Hematopoietic multipotent progenitor cell treated with erythropoietin and hydrocortisone succinate and interleukin-3 and kit ligand, for 4 days (in vitro differentiated cells): ENCODE results near the gene EPHA6.
"Not testable (repeated sequence)": the region's sequence is repeated elsewhere in the genome, so short reads cannot be mapped to it uniquely, and the experiment has no call there.

Source experiments
- DNase-seq: peaks from one replicate; pipeline ENCODE4 v3.0.0-alpha.2; 2015

Gene EPHA6

DNA sequence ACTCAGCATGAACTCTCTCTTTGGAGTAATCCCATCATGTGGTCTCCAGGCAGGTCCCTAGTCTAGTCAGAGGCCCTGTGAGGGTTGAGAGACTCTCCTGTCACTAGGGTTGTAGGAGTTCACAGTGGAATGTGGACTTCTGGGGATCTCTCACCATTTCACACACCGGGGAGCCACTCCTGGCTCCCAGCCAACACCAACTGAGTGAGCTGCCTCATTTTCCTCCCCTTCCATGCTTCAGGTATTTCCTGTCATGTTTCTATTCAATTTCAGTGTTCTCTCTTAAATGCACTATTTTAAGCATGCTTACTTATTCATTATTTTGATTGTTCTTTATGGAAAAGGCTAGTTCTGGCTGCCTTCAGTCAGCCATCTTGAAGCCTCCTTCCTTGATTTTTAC is 482.6 kb downstream of the EPHA6 start:
- DNase-seq, result no peak

DNA sequence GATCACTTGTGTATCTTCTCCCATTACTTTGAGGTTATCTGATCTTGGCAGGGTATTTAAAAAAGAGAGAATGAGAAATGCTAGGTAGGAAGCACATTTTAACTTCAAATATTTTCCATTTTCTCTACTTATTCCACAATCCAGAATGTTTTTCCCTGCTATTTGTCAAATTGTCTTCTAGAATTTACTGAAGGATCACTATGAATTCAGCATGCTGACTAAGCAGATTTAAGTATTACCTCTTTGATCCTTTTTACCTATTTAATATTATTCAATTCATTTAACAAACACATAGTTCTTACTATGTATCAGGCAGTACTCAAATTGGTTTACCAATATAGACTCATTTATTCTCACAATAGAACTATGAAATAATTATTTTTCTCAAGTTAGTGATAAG is 486.7 kb downstream of the EPHA6 start:
- DNase-seq, result no peak

DNA sequence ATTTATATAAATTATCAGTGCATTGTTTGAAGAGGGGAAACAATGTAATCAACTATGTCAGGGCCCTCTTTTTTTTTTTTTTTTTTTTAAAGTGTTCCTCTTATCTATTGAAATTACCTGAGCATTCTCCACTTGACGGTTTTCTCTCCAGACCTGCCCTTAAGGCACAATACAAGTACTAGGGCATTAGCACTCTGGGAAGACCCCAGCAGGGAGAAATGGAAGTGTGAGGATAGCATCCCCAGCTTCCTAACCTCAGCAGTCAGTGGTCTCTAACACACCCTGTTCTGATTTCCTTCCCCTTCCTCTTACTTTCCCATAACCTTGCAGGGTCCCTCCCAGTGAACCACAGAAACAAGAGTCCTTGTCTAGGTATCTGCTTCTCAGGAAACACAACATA is 491.8 kb downstream of the EPHA6 start:
- DNase-seq, result no peak

DNA sequence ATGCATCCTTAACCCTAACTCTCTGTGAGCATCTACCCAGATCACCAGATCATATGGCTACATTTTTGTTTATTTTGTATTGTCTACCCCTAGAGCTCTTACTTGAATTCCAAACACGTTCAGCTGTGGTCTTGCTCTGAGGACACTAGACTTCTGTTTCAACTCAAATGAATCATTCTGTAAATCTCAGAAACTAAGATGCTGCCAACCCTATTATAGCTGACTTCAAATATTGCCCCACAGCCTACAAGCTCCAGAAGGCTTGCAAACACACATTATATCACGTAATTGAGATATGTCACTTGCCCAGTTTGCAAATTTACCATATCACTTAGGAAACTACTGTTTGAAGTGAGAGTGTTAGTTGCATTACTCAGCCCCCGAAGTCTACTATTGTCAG is 524.0 kb downstream of the EPHA6 start:
- DNase-seq, result no peak

DNA sequence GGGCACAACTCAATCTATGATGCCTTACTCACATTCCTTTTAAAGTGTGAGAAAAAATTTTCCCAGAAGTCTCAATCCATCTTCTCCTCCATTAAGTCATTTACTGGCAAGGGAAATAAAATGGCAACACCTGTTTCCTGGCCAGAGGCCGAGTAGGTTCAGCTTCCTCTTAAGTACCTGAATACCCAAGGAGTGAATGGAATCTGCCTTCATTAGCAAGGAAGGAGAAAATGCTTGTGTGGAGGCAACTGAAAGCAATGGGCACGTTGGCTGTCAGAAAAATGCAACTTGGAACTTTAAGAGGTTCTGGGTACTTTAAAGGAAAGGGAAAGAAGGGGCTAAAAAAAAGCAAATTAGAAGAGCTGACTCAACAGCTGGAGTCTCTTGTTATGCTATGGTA is 526.5 kb downstream of the EPHA6 start:
- no peak for DNase-seq

DNA sequence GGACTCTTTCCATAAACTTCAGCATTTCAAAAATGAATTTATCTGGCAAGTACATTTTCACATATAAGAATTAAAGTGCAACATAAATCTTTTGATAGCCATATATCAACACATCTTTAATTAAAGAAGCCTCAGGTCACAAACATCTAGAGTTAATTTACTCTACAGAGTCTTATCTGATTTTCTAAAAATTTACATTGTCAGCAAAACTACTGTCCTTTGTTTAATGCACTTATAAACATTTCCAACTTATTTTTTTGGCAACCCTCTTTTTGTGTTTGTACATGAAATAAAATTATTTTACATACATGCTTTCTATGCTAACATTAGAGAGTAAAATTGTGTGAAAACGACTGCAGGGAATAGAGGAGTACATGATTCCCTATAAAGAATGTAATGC is 533.4 kb downstream of the EPHA6 start:
- DNase-seq, result no peak

DNA sequence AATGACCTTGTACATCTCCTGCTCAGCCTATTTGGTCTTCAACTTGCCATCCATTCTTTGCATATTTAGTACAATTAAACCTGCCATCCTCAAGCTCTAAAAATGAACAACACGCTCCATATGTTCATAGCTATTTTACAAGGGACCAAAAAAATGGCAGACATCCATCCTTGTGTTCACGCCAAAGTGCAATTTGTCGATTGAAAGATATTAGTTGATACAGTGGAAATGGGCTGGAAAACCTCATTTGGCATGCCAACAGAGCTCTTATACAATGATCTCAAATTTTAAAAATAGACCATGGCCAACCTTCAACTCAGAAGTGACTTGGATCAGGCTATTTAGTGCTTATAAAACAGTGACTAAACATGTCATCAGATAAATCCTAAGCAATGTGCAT is 536.6 kb downstream of the EPHA6 start:
- no peak for DNase-seq

DNA sequence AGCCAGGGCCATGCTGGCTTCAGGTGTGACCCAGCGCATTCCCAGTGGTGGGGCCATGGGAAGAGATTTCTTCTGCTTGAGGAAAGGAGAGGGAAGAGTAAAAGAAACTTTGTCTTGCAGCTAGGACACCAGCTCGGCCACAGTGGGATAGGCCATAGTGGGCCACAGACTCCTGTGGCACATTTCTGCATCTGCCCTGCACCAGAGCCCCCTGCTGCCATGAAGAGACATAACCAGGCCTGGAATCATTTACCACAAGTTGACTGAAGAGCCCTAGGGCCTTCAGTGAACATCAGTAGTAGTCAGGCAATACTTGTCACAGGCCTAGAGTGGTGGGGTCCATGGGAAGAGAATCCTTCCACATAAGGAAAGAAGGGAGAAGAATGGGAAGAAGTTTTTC is 538.8 kb downstream of the EPHA6 start:
- no peak for DNase-seq

DNA sequence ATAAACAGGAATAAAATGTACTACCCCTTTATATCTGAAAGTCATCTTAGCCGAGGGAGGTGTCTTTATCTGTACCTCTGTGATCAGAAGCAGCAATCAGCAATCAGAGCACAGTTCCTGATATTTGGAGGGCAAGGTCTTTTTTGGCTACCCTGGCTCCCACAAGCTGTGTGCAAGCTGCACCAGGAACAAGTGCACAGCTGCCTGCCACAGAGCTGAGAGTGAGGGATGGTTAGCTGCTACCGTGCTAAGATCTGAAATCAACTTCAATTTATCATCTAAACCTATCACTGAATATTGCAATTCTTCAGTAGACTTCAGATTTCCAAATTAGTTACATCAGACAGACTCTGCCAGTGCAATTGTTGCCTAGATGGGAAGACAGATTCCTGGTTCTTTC is 545.6 kb downstream of the EPHA6 start:
- no peak for DNase-seq

DNA sequence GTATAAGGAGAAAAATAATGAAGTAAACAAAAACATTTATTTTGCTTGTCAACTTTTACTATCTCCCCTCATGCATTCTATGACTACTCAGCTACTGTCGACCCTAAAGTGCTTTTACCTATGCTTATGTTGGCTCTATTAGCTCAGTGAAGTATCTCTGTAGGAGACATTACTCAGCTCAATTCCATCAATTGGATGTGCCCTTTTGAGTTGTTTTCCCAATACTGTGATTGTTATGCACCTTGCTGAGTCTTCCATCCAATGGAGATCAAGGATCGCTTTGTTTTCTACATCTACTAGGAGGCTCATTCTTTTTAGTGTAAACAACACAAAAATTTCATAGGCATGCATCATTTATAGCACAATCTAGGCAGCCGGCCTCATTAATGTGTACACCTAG is 546.4 kb downstream of the EPHA6 start:
- DNase-seq, result no peak

DNA sequence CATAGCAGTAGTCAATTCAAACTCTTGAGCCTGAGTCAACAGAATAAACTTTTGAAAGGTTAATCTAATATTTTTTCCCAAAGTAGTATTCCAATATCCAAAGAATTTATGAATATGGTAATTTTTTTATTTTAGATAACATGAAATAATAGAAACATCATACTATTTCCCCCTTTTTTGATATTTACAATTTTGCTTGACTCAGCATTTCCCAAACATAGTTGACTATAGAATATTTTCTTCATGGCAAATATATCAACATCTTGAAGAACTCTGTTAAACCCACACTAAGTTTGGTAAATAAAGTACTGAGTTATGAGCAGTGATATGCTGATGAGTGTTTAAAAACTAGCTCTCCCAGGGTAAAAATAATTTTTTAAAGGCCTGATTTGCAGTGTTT is 570.2 kb downstream of the EPHA6 start:
- DNase-seq, result no peak

DNA sequence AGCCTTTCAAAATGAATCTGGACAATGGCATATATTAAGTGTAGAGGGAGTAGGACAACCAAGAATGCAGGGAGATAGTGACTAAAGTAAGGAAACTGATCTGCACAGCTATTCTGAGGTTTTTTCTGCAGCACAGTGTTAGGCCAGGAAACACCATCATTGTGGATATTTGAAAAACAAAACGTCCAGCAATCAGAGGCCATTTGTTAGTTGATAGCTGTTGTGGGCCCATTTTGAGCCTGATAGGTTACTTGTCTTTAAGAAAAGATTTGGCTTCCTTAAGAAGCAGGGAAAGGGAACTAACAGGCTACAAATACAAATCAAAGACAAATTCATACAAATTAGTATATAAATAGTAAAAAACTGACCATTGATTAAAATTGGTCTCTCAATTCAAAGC is 574.4 kb downstream of the EPHA6 start:
- no peak for DNase-seq

DNA sequence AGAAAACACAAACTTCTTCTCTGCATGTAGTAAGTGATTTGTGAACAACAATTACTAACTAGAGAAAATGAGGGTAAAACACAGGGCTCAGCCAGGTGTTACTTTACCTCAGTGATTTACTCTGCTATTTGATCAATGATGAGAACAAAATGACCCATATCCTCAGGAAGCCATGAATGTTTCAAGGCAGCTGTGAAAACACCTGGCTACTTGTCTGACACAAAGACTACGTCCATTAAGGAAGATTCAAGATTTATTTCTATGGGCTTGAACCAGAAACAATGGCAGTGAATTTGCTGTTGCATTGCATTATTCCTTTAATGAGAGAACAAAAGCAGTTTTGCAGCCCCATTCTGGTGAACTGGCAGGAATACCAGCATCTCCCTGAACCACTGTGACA is 575.5 kb downstream of the EPHA6 start:
- DNase-seq, result no peak

DNA sequence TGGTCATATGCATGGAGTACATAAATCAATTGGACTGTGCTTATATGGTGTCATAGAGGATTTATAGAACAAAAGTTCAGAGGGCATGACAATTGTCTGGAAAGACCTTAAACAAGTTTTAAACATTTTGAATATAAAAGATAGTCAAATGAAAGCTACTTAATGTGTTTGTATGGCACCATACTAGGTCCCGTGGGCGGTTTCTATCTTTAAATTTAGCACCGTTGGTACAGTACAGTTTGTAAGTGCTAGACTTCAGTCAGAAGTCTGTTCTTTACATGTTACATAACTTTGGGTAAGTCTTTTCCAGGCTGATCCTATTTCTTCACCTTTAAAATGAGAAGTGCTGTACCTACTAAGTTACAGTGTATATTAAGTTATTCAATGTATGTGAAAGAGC is 576.8 kb downstream of the EPHA6 start:
- DNase-seq, result no peak

DNA sequence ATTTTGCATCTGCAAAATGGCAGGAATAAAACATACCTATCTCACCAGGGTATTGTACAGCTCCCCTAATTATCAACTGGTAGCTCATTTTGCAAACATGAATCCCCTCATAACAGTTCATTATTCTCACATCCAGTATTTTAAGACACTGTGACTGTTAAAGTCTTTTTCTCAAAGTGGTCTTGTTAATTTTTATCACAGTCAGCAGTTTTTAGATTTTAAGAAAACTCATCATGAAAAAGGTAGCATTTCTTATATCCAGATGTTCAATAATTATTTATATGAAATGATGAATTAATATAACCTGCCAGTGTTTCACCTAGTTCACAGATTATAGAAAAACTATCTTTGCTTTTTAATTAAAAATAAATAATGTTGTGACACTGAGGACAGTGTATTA is 595.2 kb downstream of the EPHA6 start:
- DNase-seq, result no peak

DNA sequence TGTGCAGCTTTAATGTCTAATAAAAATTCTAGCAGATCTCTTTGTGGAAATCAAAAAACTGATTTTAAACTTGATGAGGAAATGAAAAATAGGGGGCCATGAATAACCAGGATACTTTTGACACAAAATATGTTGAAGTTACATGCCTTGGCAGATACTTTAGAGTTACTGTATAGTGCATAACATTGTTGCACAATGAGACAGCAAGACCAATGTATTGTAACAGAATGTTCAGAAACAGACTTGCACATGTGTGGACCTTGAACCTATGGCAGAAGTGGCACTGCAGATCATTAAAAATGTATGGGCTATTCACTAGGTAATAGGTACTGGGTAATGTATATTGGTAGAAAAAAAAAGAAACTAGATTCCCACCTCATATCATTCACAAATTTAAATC is 607.2 kb downstream of the EPHA6 start:
- no peak for DNase-seq

DNA sequence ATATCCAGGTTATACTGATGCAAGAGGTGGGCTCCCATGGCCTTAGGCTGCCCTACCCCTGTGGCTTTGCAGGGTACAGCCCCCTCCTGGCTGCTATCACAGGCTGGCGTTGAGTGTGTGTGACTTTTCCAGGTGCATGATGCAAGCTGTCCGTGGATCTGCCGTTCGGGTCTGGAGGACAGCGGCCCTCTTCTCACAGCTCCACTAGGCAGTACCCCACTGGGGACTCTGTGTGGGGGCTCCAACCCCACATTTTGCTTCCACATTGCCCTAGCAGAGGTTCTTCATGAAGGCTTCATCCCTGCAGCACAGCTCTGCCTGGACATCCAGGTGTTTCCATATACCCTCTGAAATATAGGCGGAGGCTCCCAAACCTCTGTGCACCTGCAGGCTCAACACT is 610.6 kb downstream of the EPHA6 start:
- no peak for DNase-seq

DNA sequence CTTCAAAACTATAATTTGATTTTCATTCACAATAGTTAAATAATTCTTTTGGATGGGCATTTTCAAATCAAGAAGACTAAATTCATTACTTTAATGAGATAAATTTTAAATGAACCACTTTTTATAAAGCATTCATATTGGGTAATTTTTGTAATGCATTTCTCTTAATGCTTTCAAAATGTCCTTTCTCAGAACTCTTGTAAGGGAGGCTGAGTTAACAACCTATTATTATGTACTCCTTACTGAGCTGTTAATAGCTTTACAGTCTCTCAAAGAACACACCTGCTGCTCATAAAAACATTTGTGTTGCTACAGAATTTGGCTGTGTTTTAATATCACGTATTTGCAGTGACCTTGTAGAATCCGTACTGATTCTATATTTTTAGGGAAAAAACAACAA is 616.2 kb downstream of the EPHA6 start:
- no peak for DNase-seq

DNA sequence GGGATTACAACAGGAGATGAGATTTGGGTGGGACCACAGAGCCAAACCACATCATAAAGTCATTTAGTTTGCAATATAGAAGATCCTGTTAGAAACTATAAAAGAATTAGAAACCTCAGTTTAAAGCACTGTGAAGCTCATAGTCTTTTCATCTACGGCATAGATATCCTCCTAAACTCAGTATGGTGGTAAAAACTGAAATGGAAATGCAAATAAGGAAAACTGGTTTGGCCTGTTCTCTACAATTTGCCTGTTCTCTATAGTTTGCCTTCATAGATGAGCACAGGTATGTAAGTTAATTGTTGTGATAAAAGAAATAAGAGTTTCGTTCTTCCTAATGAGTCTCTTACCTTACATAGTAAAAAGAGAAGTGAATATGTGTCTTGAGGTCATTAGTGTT is 618.5 kb downstream of the EPHA6 start:
- no peak for DNase-seq

DNA sequence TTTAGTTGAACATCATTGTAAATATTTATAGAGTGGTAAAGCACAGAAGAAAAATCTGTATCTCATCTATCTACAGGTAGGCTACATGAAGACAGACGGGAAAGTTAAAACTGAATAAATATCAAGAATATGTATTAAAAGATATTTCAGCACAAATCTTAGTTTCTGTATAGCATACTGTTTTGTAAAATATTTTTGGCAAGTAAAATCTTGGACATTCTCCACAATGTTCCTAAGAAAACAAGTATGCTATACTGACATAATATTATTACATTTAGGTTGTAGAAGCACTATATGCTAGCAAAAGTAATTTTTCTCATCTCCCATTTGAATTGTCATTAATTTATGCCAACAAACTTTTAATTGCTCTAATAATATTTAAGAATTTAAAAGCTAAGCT is 623.7 kb downstream of the EPHA6 start:
- no peak for DNase-seq

DNA sequence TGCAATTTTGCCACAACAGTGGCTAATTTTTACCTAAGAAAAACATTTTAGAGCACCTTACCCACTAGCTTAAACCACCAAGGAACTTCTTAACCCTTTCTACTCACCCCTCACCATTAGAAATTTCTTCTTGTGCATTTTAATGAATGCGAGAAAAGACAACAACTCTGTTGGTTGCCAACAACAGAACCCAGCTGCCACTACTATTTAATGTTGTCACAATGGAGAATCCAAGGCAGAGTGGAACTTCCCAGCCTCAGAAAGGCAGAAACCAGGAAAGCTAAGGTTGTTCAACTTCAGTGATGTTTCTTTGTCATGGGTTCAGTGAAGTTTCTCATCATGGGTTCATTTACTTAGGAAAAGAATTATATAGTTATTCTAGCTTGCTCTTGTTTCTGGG is 625.0 kb downstream of the EPHA6 start:
- DNase-seq, result no peak

DNA sequence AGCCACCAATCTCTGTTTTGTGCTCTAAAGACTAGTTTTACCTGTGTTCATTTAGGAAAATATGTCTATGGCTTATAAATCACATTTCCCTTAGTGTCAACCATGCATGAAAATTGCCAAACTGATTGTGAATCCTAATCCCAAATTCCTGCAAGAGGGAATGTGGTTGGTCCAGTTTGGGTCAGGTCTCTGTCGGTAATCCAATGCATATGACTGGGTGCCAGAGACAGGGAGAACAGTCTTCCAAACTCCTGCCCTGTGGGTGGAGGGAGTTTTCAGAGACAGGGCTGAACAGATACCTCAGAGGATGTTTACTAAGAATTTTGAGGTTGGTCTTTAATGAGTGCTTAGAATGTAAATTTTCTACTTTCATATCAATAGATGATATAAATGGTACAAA is 649.6 kb downstream of the EPHA6 start:
- DNase-seq, result no peak

DNA sequence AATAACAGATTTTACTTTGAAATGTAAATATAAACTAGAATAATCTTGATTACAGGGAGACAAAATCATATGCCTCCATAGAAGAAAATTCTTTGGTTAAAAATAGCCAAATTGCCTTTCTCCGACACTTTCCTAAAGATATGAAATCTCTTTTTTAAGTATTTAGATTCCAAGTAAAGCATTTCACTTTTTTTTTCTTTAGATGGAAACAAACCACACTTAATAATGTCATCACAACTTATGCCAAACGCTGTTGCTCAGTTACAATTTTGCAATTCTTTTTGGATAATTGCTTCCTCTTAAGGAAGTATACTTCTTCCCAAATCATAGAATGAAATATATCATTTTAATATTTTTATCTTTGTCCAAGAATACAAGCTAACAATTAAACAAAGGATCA is 656.1 kb downstream of the EPHA6 start:
- no peak for DNase-seq

DNA sequence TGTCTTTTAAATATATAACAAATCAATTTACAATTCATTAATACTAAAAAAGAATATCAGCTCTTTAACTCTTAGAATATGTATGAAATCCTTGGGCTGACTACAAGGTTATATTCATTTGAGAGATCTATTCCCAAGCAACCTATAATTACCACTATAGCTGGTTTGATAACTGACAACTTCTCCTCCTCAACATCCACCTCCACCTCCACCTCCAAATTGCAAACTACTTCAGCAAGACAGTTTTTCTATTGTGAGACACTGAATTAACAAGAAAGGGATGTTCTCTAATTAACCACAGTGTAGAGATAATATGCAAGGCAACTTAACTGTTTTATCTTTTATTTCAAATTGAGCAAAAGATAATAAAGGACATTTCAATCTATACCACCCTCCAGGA is 665.3 kb downstream of the EPHA6 start:
- no peak for DNase-seq

DNA sequence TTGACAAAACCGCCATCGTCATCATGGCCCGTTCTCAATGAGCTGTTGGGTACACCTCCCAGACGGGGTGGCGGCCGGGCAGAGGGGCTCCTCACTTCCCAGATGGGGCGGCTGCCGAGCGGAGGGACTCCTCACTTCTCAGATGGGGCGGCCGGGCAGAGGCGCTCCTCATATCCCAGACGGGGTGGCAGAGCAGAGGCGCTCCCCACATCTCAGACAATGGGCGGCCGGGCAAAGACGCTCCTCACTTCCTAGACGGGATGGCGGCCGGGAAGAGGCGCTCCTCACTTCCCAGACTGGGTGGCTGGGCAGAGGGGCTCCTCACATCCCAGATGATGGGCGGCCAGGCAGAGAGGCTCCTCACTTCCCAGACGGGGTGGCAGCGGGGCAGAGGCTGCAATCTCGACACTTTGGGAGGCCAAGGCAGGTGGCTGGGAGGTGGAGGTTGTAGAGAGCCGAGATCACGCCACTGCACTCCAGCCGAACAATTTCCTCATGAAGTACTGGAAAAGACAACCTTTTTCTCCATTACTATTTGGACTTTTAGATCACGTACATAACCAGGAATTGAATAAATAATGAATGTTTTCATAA is 666.4 kb downstream of the EPHA6 start:
- not testable (repeated sequence) for DNase-seq

DNA sequence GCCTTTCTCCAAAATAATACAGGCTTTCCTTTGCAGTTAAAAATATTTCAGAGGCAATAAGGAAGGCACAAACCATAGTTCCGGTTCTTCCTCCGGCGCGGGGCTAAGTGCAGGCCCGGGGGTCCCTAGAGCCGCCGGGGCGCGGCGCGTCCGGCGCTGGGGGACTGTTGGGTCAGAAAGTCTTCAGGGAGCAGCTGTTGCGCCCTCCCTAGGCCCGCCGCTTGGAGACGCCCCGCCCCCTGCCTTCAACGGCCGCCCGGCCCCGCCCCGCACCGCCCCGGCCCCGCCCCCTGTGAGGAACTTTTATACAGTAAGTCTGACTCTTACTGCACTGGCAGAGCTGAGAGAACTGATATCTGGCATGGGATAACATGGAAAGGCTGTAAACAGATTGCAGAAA is 667.0 kb downstream of the EPHA6 start:
- DNase-seq, result no peak
